ENCODE measurements around the gene CREB3L4. TPM values are rescaled to one million over a fixed set of nuclear protein-coding genes. Genes with fewer than 3 reads are reported as not detected.

Gene CREB3L4
- total and polyA plus RNA-seq, 8 donors = 2.7 to 32.9 (median 10.9) TPM; not detected in 1

DNA sequence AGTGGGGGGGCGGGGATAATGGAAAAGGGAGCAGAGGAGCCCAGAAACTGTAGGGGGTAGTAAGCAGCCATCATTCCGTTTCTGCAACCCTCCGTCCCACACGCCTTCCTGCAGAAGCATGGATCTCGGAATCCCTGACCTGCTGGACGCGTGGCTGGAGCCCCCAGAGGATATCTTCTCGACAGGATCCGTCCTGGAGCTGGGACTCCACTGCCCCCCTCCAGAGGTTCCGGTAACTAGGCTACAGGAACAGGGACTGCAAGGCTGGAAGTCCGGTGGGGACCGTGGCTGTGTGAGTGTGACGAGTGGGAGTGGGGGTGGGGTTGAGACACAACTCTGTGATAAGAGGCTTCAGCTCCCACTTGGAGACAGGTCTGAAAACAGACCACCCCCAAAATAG lies 706 bp downstream of the CREB3L4 start:
- H3K27me3 ChIP-seq = no peaks in the 10 kb centered on the region
- peaks cover 22 to 51% (median 44%) of the 10 kb centered on the region in 4 donors for H3K4me1 ChIP-seq
- peak in 1 of 2 donors; percentile 62 for DNase-seq
- peaks cover 3 to 11% (median 9%) of the 10 kb centered on the region in 4 donors for H3K36me3 ChIP-seq
- H3K9me3 ChIP-seq = no peaks in the 10 kb centered on the region
- intact Hi-C loops (cut with DNase I; ENCODE audit: low total_unique reads) = no loop called here
- peak overlapping the region; percentile 86 to 97 (median 91) for H3K27ac ChIP-seq
- H3K4me3 ChIP-seq = peak overlapping the region; percentile 48 to 57 (median 54)
- 6 to 18% (median 7%) methylated on average over 12 to 13 of the region's 13 CpGs for WGBS, 5 donors
- TF ChIP-seq, protein P1, sequence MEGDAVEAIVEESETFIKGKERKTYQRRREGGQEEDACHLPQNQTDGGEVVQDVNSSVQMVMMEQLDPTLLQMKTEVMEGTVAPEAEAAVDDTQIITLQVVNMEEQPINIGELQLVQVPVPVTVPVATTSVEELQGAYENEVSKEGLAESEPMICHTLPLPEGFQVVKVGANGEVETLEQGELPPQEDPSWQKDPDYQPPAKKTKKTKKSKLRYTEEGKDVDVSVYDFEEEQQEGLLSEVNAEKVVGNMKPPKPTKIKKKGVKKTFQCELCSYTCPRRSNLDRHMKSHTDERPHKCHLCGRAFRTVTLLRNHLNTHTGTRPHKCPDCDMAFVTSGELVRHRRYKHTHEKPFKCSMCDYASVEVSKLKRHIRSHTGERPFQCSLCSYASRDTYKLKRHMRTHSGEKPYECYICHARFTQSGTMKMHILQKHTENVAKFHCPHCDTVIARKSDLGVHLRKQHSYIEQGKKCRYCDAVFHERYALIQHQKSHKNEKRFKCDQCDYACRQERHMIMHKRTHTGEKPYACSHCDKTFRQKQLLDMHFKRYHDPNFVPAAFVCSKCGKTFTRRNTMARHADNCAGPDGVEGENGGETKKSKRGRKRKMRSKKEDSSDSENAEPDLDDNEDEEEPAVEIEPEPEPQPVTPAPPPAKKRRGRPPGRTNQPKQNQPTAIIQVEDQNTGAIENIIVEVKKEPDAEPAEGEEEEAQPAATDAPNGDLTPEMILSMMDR (IDR thresholded peaks at IDR 0.05) = no peak
- no peak for TF ChIP-seq POLR2AphosphoS5 (IDR thresholded peaks at IDR 0.05)
- no peak for TF ChIP-seq POLR2A (IDR thresholded peaks at IDR 0.05)
- no peak for TF ChIP-seq EP300 (IDR thresholded peaks at IDR 0.05)

DNA sequence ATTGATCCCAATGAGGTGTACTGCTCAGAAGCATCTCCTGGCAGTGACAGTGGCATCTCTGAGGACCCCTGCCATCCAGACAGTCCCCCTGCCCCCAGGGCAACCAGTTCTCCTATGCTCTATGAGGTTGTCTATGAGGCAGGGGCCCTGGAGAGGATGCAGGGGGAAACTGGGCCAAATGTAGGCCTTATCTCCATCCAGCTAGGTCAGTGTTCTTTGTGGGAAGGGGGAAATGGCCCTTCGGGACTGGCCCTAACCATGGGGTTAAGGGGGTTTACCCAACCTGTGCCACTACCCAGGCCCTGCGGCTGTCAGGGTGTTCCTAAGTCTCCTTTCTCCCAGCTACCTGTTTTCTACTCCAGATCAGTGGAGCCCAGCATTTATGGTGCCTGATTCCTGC lies 1.3 kb downstream of the CREB3L4 start:
- Histone ChIP-seq H3K9me3 (no peaks in the 10 kb centered on the region), H3K27me3 (no peaks in the 10 kb centered on the region), H3K4me1 (peaks cover 22 to 50% (median 40%) of the 10 kb centered on the region in 4 donors), H3K27ac (peak overlapping the region in 4 of 5 donors; percentile 86 to 97 (median 92)), H3K36me3 (peaks cover 8 to 16% (median 14%) of the 10 kb centered on the region in 4 donors), H3K4me3 (peak overlapping the region in 3 of 4 donors; percentile 48 to 57 (median 54))
- 37 to 68% (median 57%) methylated on average over 2 of the region's 2 CpGs for WGBS, 5 donors
- intact Hi-C loops (cut with DNase I; ENCODE audit: low total_unique reads) = no loop called here
- TF ChIP-seq, protein P1 (IDR thresholded peaks at IDR 0.05) = no peak
- TF ChIP-seq POLR2AphosphoS5 (IDR thresholded peaks at IDR 0.05) (no peak), EP300 (IDR thresholded peaks at IDR 0.05) (no peak), POLR2A (IDR thresholded peaks at IDR 0.05) (no peak)
- DNase-seq = no peak

DNA sequence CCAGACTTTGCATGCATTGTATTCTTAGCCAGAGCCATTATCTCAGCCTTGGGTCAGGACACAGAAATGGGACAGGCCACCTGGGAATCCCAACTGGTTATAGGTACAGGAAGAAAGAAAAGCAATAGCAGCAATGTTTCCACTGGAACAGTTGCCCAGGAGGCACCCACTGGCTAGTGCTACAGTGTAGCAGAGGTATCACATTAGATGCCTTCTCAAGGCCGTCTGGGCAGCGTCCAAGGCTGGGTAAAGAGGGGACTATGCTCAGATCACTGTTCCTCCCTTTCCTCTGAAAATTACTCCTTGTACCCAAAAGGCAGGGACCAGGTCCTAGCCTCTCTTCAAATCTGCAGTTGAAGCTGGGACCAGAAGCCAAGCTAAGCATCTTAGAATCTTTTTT lies 2.6 kb downstream of the CREB3L4 start:
- no peak overlapping the region for H3K4me3 ChIP-seq
- H3K4me1 ChIP-seq = peaks cover 14 to 47% (median 34%) of the 10 kb centered on the region in 4 donors
- intact Hi-C loops (cut with DNase I; ENCODE audit: low total_unique reads) = no loop called here
- H3K36me3 ChIP-seq = peaks cover 21 to 30% (median 28%) of the 10 kb centered on the region in 4 donors
- TF ChIP-seq EP300 (IDR thresholded peaks at IDR 0.05) (no peak), POLR2A (IDR thresholded peaks at IDR 0.05) (no peak), POLR2AphosphoS5 (IDR thresholded peaks at IDR 0.05) (no peak)
- TF ChIP-seq, protein P1 (IDR thresholded peaks at IDR 0.05) = no peak
- H3K27me3 ChIP-seq = no peaks in the 10 kb centered on the region
- no peak for DNase-seq
- H3K27ac ChIP-seq = no peak overlapping the region
- H3K9me3 ChIP-seq = no peaks in the 10 kb centered on the region
- 79 to 88% (median 85%) methylated on average over 2 of the region's 2 CpGs for WGBS, 5 donors

DNA sequence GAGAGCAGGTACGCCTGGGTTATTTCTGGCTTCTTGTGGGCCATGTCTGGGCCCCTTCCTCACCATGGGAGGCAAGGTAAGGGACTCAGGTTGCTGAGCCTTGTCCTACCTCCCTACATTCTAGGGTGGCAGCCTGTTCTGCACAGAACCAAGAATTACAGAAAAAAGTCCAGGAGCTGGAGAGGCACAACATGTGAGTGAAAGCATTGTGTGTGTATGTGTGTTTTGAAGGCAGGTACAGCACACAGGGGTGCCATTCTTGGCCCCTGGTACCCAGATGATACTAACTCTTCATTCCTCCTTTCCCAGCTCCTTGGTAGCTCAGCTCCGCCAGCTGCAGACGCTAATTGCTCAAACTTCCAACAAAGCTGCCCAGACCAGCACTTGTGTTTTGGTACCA lies 5.4 kb downstream of the CREB3L4 start:
- Histone ChIP-seq H3K4me1 (peaks cover 15 to 45% (median 37%) of the 10 kb centered on the region in 4 donors), H3K36me3 (peaks cover 26 to 38% (median 37%) of the 10 kb centered on the region in 4 donors), H3K4me3 (no peak overlapping the region), H3K9me3 (no peaks in the 10 kb centered on the region), H3K27ac (no peak overlapping the region), H3K27me3 (no peaks in the 10 kb centered on the region)
- WGBS, 5 donors = 77 to 96% (median 85%) methylated on average over 3 of the region's 3 CpGs
- TF ChIP-seq EP300 (IDR thresholded peaks at IDR 0.05) (no peak), POLR2AphosphoS5 (IDR thresholded peaks at IDR 0.05) (peak in 1 of 3 donors; percentile 5), POLR2A (IDR thresholded peaks at IDR 0.05) (no peak)
- TF ChIP-seq, protein P1 (IDR thresholded peaks at IDR 0.05) = no peak
- no peak for DNase-seq
- intact Hi-C loops (cut with DNase I; ENCODE audit: low total_unique reads) = no loop called here
